SU-DHL-6 (cell line): Measurements from ENCODE around the gene CAPN12.

Source experiments
- H2AFZ ChIP-seq: fragments of 200-600 bp; sonication (generic); 2 replicates; pipeline ENCODE4 v1.6.1; 2014; ENCODE audit warnings: low read depth, mild to moderate bottlenecking, moderate library complexity, mixed read lengths, antibody characterized with exemption, low read length; ENCODE audit not compliant: severe bottlenecking
- H3F3A ChIP-seq: fragments of 200-600 bp; shearing (Covaris generic); 2 replicates; pipeline ENCODE4 v1.6.0; 2016; ENCODE audit warnings: antibody characterized with exemption, mild to moderate bottlenecking; ENCODE audit not compliant: insufficient read depth
- H3K27ac ChIP-seq: fragments of 200-600 bp; sonication (generic); 2 replicates; pipeline ENCODE4 v1.5.1; 2016; ENCODE audit warnings: low read depth, mild to moderate bottlenecking, low read length, moderate library complexity, mixed read lengths
- H3K27me3 ChIP-seq: fragments of 200-600 bp; sonication (generic), shearing (Covaris generic); 2 replicates; pipeline ENCODE4 v1.6.0; 2014; ENCODE audit warnings: mild to moderate bottlenecking, low read length
- H3K36me3 ChIP-seq: fragments of 200-600 bp; sonication (generic); 2 replicates; pipeline ENCODE4 v1.6.1; 2014; ENCODE audit warnings: mild to moderate bottlenecking, low read length, mixed read lengths
- H3K4me2 ChIP-seq: fragments of 300-600, 200-600 bp; shearing (Covaris generic), sonication (generic); 2 replicates; pipeline ENCODE4 v1.6.0; 2014; ENCODE audit warnings: low read length, low read depth, mild to moderate bottlenecking; ENCODE audit not compliant: poor library complexity, severe bottlenecking
- H3K4me3 ChIP-seq: fragments of 200-600 bp; sonication (generic); 2 replicates; pipeline ENCODE4 v1.5.1; 2014; ENCODE audit warnings: antibody characterized with exemption, low read length, mild to moderate bottlenecking, mixed read lengths; ENCODE audit not compliant: insufficient read depth, poor library complexity, severe bottlenecking
- H3K79me2 ChIP-seq: fragments of 200-600 bp; sonication (generic); 2 replicates; pipeline ENCODE4 v1.6.1; 2014; ENCODE audit warnings: mild to moderate bottlenecking, low read length, moderate library complexity; ENCODE audit not compliant: insufficient read depth
- H3K9ac ChIP-seq: fragments of 200-600 bp; sonication (generic); 2 replicates; pipeline ENCODE4 v1.7.0; 2014; ENCODE audit warnings: mild to moderate bottlenecking, low read length
- H3K9me2 ChIP-seq: fragments of 200-600 bp; sonication (generic); replicated peaks from 2 replicates; pipeline ENCODE4 v1.6.1; 2014; ENCODE audit warnings: low read length; ENCODE audit not compliant: insufficient read depth
- H3K9me3 ChIP-seq: fragments of 200-600 bp; sonication (generic); 2 replicates; pipeline ENCODE4 v1.6.1; 2014; ENCODE audit warnings: low read length, mixed read lengths; ENCODE audit not compliant: insufficient read depth
- H4K20me1 ChIP-seq: fragments of 200-600 bp; sonication (generic); 2 replicates; pipeline ENCODE4 v1.6.1; 2014; ENCODE audit warnings: low read depth, mild to moderate bottlenecking, antibody characterized with exemption, low read length, moderate library complexity, mixed read lengths
- CTCF ChIP-seq: fragments of 200-600 bp; sonication (generic); IDR thresholded peaks from one replicate; pipeline ENCODE4 v1.5.1; 2017; ENCODE audit warnings: antibody characterized with exemption, mild to moderate bottlenecking, low read length, moderate library complexity; ENCODE audit not compliant: insufficient read depth, poor library complexity, severe bottlenecking
- EZH2phosphoT487 ChIP-seq: fragments of 200-600 bp; sonication (generic), shearing (Covaris generic); conservative IDR thresholded peaks from 2 replicates; pipeline ENCODE4 v1.6.1; 2018; ENCODE audit warnings: mild to moderate bottlenecking, antibody characterized with exemption, low read length, moderate library complexity, mixed read lengths

The CAPN12 gene

GRCh38 chr19:38708413-38709024, 35.8 kb downstream of the CAPN12 start:
- Histone ChIP-seq H3K36me3 (no peaks in the 10 kb centered on the region), H3K9ac (no peak overlapping the region)

GRCh38 chr19:38707512-38708114, 36.7 kb downstream of the CAPN12 start:
- H3F3A ChIP-seq = no peaks in the 10 kb centered on the region
- H3K27ac ChIP-seq = no peak overlapping the region
- H3K9ac ChIP-seq = no peak overlapping the region

More at GRCh38 chr19:38708413-38709024, 35.8 kb downstream of the CAPN12 start:
- no peak overlapping the region for H3K27ac ChIP-seq
- H3K9me2 ChIP-seq = no peaks in the 10 kb centered on the region
- H2AFZ ChIP-seq = no peak overlapping the region
- H3K4me3 ChIP-seq = no peak overlapping the region
- no peak overlapping the region for H3K4me2 ChIP-seq
- H3K9me3 ChIP-seq = no peaks in the 10 kb centered on the region
- H3F3A ChIP-seq = no peaks in the 10 kb centered on the region
- TF ChIP-seq EZH2phosphoT487 (no peak), CTCF (no peak)
- no peaks in the 10 kb centered on the region for H3K27me3 ChIP-seq
- H4K20me1 ChIP-seq = no peaks in the 10 kb centered on the region
- no peaks in the 10 kb centered on the region for H3K79me2 ChIP-seq

GRCh38 chr19:38706792-38707511, 37.3 kb downstream of the CAPN12 start:
- H3K36me3 ChIP-seq = no peaks in the 10 kb centered on the region
- H3K4me3 ChIP-seq = no peak overlapping the region
- H3K9me2 ChIP-seq = no peaks in the 10 kb centered on the region
- H3K27me3 ChIP-seq = no peaks in the 10 kb centered on the region
- TF ChIP-seq EZH2phosphoT487 = no peak
- TF ChIP-seq CTCF = no peak
- no peak overlapping the region for H3K9ac ChIP-seq
- H4K20me1 ChIP-seq = no peaks in the 10 kb centered on the region
- no peaks in the 10 kb centered on the region for H3F3A ChIP-seq
- H3K4me2 ChIP-seq = no peak overlapping the region
- no peak overlapping the region for H3K27ac ChIP-seq
- H3K9me3 ChIP-seq = no peaks in the 10 kb centered on the region
- no peak overlapping the region for H2AFZ ChIP-seq
- no peaks in the 10 kb centered on the region for H3K79me2 ChIP-seq

More at GRCh38 chr19:38707512-38708114, 36.7 kb downstream of the CAPN12 start:
- TF ChIP-seq CTCF (no peak), EZH2phosphoT487 (no peak)
- H3K36me3 ChIP-seq = no peaks in the 10 kb centered on the region
- no peak overlapping the region for H3K4me2 ChIP-seq
- H3K79me2 ChIP-seq = no peaks in the 10 kb centered on the region
- H3K9me3 ChIP-seq = no peaks in the 10 kb centered on the region
- H3K27me3 ChIP-seq = no peaks in the 10 kb centered on the region
- no peak overlapping the region for H3K4me3 ChIP-seq
- H2AFZ ChIP-seq = no peak overlapping the region
- H4K20me1 ChIP-seq = no peaks in the 10 kb centered on the region
- no peaks in the 10 kb centered on the region for H3K9me2 ChIP-seq
